ENCODE results near the gene RASAL1. TPM values are rescaled to one million over a fixed set of nuclear protein-coding genes. Genes with fewer than 3 reads are reported as not detected.

The RASAL1 gene
- total RNA-seq, 1 experiment from 2014 or later = 16.0 TPM

DNA sequence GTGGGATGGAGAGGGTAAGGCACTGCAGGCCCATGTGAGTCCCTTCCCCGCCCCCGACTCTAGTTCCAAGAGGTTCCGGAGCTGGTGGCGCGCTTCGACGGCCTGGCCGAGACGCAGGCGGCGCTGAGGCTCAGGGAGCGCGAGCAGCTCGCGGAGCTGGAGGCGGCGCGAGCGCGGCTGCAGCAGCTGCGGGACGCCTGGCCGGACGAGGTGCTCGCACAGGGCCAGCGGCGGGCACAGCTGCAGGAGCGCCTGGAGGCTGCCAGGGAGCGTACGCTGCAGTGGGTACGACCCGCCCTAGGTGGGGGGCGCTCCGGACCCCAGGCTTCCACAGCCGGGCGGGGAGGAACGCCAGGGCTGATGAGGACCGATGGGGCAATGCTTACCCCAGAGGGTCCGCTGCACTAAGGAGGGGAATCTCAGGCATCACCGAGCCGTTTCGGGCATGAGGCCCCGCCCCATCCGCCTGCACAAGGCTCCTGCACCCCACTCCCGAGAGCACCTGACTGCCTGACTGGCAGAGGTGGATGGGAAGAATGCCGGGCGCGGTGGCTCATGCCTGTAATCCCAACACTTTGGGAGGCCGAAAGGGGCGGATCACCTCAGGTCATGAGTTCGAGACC lies 18.9 kb upstream of the RASAL1 start:
- H3K4me3 ChIP-seq (replicated peaks in 1 of 2; ENCODE audit: low read depth in 1 of 2, low read length in 2 of 2) = no peak overlapping the region
- no peaks in the 10 kb centered on the region for H3K9me3 ChIP-seq (ENCODE audit: control insufficient read depth in 1 of 2, insufficient read depth in 1 of 2, low read depth in 1 of 2, low read length in 2 of 2)
- no TSS peak for BruUV-seq (replicated peaks)
- H2AFZ ChIP-seq (ENCODE audit: low read depth, low read length, poor library complexity, severe bottlenecking) = no peak overlapping the region
- H3K27me3 ChIP-seq (ENCODE audit: insufficient read depth, low read length) = no peaks in the 10 kb centered on the region
- no peaks in the 10 kb centered on the region for H4K20me1 ChIP-seq (ENCODE audit: insufficient read depth)
- ATAC-seq (no peak), DNase-seq (ENCODE audit: low read depth, low spot score) (no peak)
- TF ChIP-seq POLR2A (IDR thresholded peaks at IDR 0.05; ENCODE audit: borderline replicate concordance, extremely low read depth, insufficient read depth, insufficient read length) = no peak
- TF ChIP-seq, protein P1, sequence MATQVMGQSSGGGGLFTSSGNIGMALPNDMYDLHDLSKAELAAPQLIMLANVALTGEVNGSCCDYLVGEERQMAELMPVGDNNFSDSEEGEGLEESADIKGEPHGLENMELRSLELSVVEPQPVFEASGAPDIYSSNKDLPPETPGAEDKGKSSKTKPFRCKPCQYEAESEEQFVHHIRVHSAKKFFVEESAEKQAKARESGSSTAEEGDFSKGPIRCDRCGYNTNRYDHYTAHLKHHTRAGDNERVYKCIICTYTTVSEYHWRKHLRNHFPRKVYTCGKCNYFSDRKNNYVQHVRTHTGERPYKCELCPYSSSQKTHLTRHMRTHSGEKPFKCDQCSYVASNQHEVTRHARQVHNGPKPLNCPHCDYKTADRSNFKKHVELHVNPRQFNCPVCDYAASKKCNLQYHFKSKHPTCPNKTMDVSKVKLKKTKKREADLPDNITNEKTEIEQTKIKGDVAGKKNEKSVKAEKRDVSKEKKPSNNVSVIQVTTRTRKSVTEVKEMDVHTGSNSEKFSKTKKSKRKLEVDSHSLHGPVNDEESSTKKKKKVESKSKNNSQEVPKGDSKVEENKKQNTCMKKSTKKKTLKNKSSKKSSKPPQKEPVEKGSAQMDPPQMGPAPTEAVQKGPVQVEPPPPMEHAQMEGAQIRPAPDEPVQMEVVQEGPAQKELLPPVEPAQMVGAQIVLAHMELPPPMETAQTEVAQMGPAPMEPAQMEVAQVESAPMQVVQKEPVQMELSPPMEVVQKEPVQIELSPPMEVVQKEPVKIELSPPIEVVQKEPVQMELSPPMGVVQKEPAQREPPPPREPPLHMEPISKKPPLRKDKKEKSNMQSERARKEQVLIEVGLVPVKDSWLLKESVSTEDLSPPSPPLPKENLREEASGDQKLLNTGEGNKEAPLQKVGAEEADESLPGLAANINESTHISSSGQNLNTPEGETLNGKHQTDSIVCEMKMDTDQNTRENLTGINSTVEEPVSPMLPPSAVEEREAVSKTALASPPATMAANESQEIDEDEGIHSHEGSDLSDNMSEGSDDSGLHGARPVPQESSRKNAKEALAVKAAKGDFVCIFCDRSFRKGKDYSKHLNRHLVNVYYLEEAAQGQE (IDR thresholded peaks at IDR 0.05; ENCODE audit: low read depth) = no peak
- TF ChIP-seq, protein P2, sequence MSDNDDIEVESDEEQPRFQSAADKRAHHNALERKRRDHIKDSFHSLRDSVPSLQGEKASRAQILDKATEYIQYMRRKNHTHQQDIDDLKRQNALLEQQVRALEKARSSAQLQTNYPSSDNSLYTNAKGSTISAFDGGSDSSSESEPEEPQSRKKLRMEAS (IDR thresholded peaks at IDR 0.05) = no peak
- no peak for TF ChIP-seq CBX3 (IDR thresholded peaks at IDR 0.05; ENCODE audit: low read depth)
- TF ChIP-seq EZH2phosphoT487 (IDR thresholded peaks at IDR 0.05; ENCODE audit: borderline replicate concordance) = no peak
- TF ChIP-seq ZFX (IDR thresholded peaks at IDR 0.05) = no peak
- TF ChIP-seq EGR1 (IDR thresholded peaks at IDR 0.05; ENCODE audit: low read depth) = no peak
- no peak for TF ChIP-seq POLR2AphosphoS5 (IDR thresholded peaks at IDR 0.05; ENCODE audit: low read depth, low read length)
- no peak for TF ChIP-seq SIN3A (IDR thresholded peaks at IDR 0.05; ENCODE audit: low read depth)
- TF ChIP-seq RAD21 (IDR thresholded peaks at IDR 0.05; ENCODE audit: low read depth) = no peak
- no peak for TF ChIP-seq FOSL1 (IDR thresholded peaks at IDR 0.05; ENCODE audit: low read depth)
- no peak for TF ChIP-seq SRF (IDR thresholded peaks at IDR 0.05; ENCODE audit: low read depth)
- TF ChIP-seq, protein P3, sequence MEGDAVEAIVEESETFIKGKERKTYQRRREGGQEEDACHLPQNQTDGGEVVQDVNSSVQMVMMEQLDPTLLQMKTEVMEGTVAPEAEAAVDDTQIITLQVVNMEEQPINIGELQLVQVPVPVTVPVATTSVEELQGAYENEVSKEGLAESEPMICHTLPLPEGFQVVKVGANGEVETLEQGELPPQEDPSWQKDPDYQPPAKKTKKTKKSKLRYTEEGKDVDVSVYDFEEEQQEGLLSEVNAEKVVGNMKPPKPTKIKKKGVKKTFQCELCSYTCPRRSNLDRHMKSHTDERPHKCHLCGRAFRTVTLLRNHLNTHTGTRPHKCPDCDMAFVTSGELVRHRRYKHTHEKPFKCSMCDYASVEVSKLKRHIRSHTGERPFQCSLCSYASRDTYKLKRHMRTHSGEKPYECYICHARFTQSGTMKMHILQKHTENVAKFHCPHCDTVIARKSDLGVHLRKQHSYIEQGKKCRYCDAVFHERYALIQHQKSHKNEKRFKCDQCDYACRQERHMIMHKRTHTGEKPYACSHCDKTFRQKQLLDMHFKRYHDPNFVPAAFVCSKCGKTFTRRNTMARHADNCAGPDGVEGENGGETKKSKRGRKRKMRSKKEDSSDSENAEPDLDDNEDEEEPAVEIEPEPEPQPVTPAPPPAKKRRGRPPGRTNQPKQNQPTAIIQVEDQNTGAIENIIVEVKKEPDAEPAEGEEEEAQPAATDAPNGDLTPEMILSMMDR (IDR thresholded peaks at IDR 0.05 in 2 of 3, conservative IDR thresholded peaks at IDR 0.05 in 1 of 3; ENCODE audit: borderline replicate concordance in 1 of 3, insufficient read depth in 1 of 3, low read depth in 2 of 3, low read length in 2 of 3) = no peak
- intact Hi-C loops (cut with micrococcal nuclease) = no loop called here
- no peaks in the 10 kb centered on the region for H3K79me2 ChIP-seq (ENCODE audit: insufficient read depth, low read length)
- no peaks in the 10 kb centered on the region for H3K9me2 ChIP-seq (ENCODE audit: insufficient read depth)
- peaks cover 7 to 12% of the 10 kb centered on the region in 2 experiments; a peak in 3 of 4 replicates for H3K36me3 ChIP-seq (ENCODE audit: control insufficient read depth in 1 of 2, insufficient read depth in 2 of 2, low read length in 2 of 2)
- RAD21 ChIA-PET (ENCODE audit: low non-redundant PET in 1 of 2, low total read pairs in 2 of 2, uncharacterized antibody in 2 of 2, unreplicated experiment in 2 of 2) = no interaction called here
- no peak overlapping the region for H3K9ac ChIP-seq (ENCODE audit: low read length)
- POLR2A ChIA-PET = no interaction called here
- CTCF ChIA-PET = interaction anchor here (1.6 to 2.6 kb wide), 2 partner anchors 56 to 162 kb away, joined by 5 to 25 read pairs; no protein-coding TSS in a partner anchor
- no peak overlapping the region for H3K4me2 ChIP-seq (ENCODE audit: low read length)
- peaks cover 13 to 28% of the 10 kb centered on the region in 2 experiments for H3K4me1 ChIP-seq (ENCODE audit: control insufficient read depth in 1 of 2, insufficient read depth in 2 of 2, low read length in 2 of 2)
- H3K27ac ChIP-seq (ENCODE audit: low read depth, low read length) = no peak overlapping the region
